MV-4-11 (cell line): Measurements from ENCODE around the gene CIB4.

ENCODE experiments used
- DNase-seq: peaks from one replicate; lab custom pipeline; 2025; lab: John Stamatoyannopoulos, UW

The CIB4 gene

DNA sequence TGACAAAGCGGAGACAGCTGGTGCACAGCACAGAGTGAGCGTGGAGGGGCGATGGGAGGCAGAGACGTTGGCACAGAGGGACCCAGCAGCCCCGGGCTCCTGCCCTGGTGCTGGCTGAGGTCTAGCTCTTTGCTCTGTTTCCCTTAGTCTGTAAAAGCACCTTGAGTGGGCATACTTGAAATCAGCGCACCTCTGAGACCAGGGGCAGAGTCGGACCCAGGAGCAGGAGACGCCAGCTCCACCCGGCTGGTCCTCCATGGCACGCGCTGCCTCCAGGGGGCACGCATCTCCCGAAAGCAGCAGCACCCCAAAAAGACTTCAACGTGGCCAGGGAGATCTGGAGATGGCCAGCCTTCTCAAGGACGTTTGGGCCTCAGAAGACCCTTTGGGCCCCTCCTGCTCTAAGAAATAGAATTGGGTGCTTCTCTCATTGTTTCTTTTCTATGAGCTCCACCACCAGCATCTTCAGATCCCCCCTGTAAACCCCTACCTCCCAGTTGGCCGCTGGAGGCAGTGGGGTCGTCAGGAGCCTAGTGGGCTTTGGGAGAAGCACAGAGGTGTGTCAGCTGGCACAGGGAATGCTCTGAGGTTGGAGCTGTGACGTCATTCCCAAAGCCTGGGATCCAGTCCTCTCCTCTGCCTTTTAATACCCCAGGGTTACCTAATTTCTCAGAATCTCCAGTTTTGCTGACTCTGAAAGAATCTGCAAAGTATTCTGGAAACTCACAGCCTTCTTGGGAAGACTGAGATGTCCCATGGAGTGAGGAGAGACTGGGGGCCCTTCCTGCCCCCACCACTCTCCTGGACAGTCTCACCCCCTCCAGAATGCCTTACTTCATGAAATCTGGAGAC lies 58.9 kb downstream of the CIB4 start:
- no peak for DNase-seq

DNA sequence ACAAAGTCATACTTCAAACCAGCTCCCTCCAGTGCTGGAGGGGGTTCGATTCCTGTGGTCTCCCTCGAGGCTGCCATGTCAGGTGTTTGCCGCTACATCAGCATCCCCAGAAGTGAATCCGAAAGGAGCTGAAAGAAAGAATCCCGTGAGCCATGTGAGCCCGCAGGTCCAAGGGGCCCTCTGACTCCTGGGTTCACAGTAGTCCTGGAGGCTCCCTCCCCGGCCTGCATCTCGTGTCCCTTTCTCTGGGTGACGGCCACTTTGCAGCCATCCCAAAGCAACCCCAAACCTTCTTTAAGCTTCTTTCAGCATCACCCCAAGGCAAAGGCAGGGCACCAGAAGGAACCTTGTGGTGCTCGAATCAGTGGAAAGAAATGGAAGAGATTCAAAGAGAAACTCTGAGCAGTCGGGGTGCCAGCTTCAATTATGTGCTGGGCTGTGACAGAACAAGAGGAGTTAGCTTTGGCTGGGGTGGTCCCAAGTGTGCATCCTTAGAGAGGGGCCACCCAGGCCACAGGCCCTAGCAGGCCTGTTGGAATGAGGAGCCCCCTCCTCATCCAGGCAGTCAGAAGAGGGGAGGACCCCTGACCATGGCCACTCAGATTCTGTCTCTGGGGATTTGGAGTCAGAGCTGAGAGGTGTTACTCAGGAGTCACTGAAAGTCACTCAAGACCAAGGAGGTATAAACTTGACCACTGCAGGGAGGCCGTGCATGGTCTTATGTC lies 59.7 kb downstream of the CIB4 start:
- no peak for DNase-seq

DNA sequence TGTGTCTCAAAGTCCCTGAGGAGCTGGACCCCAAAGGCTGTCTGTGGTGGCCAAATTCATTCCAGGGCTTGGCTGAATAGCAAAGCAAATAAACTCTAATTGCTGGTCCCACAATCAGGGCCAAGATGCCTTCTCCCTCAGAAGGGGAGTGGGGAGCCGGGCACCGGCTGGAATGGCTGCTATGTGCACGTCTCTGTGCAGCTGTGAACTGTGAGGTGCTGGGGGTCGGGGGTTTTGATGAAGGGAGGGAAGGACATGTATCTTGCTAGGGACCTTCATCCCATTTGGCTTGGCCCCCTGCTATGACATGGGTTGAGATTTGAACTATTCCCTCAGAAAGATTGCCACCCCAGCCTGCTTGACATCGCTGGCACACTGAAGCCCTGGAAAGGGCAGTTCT lies 60.4 kb downstream of the CIB4 start:
- DNase-seq = no peak

DNA sequence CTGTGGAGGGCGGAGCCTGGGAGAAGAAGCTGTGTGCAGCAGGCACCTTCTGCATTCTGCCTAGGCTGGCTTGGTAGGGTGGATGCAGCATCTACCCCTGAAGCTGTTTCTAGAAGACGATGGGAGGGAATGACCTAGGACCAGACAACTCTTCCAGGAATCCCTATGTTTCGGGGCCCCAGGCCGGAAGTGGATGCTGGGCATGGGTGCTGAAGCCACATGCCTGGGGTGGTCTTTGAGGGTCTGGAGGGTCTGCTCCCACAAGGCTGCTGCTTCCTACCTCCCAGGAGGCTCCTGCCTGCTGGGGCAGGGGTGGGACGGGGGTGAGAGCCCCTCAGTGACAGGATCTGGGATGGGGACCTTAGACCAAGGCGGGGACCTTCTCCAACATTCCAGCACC lies 61.0 kb downstream of the CIB4 start:
- DNase-seq = no peak

DNA sequence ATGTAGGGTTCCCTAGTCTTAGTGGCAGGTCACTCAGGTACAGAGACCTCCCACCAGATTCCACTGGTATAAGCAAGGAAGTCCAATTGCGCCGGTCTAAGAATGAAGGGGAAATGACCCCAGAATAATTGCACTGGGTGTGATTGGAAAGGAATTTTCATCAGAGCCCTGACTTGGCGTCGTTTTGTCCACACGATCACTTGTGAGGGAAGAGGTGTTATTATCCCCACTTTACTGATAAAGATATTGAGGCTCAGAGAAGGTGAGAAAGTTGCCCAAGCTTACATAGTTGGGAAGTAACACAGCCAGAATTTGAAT lies 61.5 kb downstream of the CIB4 start:
- no peak for DNase-seq

DNA sequence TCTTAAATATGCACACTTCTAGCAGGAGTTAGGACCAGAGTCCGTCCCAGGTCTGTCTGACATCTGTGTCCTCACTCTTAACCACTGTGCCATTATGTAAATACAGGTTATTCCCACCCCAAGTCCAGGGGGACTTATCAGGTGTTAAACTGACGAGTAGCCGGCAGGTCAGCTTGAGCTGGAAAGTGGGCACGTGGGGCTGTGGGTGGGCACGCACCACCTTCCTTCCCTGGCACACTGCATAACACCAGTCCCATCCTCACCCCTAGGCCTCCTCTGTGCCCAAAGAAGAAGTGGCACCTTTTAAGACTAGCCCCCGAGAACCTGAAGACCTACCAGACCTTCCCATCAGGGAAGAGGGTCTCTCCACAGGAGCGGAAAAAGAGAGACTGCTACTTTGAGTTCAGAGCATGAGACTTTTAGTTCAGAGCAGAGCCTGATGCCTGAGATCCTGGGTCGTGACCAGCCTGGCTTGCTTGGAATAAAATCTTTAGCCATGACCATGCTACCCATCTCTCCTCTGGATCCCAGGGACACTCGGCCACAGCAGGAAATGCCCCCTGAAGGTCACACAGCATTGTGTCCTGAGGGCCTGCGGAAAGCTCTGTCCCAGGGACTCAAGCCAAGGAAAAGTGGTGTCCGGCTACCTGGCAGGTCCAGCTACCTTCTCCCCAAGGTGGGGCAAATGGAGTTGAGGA lies 62.0 kb downstream of the CIB4 start:
- DNase-seq = no peak

DNA sequence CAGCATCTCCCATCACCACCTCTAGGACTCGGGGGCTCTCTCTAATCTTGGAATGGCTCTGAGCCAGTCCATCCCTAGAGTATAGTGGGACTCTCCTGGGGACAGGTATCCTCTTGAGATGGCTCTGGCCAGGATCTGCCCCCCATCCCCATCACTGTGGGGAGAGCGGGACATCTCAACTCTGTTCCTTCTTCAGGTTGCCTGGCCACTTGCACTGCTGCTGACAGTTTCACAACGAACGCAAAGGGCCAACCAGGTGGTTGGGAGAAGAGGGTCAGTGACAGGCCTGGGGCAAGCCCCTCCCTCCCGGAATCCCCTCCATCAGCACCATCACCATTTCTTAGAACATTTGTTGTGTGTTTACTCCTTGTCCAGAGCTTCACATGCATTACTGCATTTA lies 62.6 kb downstream of the CIB4 start:
- DNase-seq = no peak

DNA sequence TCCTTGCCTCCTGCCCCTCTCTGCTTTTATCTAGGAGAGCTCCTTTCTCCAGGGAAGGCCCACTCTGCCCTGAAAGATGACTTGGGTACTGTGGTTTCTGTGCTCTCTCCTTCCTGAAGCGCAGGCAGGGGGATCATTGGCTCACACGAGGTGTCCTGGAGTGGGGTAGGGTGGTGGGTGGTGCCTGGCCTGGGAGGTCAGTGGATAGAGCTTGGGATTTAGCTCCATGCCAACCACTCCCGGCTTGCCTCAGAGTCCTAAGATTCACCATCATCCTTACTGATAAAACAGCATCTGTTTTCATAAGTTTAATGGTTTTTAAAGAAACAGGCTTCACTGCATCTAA lies 63.1 kb downstream of the CIB4 start:
- DNase-seq = no peak

DNA sequence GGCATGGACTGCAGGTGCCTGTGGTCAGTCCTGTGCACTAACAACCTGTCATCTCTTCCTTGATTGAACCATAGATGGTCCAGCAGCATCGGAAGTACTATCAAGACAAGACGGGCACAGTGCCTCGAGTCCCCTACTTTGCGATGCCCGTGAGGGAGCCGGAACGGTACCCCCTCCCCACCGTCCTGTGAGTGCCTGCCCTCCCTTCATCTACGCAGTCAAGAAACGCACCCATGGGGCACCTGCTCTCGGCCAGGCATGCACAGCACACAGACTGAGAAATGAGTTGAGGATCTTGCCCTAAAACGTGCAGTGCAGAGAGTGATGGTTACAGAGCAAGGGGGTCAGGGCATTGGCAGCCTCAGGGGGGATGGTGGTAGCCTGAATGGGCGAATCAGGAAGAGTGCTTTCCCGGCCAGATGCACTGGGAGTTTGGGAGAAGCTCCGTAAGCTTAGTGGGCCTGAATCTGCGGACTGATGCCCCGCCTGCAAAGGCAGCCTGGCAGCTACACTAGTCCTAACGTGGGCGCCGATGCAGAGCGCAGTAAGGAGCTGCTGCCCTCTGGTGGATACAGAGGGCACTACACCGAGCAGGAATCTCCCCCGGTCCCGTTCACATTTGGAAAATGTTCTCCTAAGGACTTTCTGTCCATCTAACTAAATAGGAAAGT lies 63.6 kb downstream of the CIB4 start:
- peak; percentile 35 for DNase-seq

DNA sequence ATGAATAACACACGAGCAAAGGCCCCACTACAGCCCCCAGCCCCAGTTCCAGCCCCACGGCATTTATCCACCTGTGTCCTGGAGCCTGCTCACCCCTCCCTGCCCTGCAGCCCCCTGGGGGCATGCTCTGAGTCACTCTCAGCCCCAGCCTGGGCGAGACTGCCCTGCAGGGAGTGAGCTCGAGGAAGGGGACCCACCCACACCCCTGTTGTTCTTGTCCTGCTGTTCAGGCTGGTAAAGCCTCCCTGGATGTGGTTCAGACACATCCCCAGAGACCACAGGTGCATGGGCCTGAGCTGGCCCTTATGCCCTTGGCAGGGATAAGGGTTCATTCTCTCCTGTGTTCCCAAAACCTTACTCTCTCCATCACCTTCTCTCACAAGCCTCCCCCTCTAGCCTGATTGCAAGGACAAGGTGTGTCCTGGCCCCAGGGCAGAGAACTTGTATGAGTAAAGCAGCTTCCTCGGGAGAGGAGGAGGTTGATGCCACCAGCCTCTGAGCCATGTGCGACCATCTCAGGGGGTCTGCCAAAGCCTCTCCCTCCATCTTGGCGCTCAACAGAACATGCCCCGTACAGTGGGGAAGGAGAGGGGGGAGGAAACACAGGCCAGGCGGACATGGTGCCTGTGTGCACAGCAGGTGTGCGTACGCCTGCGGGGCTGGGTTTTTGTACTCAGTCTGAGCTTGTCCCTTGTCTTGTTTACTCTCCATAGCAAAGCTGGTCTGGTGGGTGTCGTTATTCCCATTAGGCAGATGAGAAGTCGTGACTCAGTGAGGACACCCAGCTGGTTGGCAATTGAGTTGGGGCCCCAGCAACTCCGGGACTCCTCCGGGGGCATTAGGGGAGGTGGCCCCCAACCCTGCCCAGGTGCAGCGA lies 64.4 kb downstream of the CIB4 start:
- DNase-seq = no peak

DNA sequence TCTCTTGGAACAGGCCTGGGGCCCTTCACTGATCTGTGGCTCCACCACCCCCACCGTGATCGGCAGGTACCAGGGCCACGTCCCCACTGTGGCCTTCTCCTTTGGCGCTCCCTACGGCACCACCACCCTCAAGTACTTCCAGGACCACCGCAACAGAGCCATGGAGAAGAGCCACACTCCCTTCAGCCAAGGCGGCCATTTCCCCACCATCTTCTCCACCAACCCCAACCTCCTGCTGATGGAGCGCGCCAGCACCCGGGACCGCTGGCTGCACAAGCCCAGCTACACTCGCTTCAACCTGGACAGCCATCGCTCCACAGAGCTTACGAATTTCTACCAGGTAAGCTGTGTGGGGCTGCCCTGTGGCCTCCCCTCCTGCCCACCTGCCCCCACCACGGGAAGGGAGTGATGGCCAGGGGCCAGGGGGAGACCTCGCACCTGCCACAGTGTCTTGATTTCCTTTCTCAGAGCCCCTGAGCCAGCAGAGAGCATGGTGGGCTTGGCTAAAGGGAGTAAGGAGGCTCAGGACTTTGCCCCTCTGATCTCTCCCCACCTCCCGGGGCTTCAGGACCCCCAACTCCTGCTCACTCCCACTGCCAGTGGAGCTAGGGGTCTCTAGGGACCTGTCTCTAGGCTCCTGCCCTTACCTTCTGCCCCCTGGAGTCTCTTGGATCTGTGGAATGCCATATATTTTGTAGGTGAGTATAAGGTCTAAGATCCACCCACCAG lies 65.2 kb downstream of the CIB4 start:
- DNase-seq = no peak

DNA sequence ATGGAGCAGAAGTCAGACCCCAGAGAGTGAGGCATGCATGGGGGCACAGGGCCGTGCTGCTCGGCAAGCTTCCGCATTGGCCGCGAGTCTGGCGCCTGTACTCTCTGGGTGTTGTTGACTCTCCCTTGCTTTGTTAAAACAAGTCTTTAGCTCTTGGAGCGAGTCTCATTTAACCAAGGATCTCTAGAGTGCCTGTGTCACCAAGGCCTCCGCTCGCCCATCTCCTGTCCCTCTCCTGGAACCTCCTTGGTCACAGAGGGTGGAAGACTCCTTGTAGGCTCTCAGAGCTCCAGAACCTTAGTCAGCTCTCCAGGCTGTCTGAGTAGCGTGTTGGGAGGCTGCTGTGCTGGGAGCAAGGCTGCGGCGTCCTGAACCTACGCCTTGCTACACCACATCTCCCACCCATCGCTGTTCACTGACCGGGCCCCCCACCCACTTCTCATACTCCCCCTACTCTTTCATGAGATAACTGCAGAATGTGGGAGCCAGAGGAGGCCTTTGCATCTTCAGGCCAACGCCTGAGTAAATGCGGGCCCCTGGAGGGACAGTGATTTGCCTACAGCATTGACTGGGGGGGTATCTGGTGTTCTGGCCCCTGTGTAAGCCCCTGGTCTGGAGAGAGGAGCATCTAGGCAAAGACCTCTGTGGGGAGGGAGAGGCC lies 66.1 kb downstream of the CIB4 start:
- DNase-seq = no peak

DNA sequence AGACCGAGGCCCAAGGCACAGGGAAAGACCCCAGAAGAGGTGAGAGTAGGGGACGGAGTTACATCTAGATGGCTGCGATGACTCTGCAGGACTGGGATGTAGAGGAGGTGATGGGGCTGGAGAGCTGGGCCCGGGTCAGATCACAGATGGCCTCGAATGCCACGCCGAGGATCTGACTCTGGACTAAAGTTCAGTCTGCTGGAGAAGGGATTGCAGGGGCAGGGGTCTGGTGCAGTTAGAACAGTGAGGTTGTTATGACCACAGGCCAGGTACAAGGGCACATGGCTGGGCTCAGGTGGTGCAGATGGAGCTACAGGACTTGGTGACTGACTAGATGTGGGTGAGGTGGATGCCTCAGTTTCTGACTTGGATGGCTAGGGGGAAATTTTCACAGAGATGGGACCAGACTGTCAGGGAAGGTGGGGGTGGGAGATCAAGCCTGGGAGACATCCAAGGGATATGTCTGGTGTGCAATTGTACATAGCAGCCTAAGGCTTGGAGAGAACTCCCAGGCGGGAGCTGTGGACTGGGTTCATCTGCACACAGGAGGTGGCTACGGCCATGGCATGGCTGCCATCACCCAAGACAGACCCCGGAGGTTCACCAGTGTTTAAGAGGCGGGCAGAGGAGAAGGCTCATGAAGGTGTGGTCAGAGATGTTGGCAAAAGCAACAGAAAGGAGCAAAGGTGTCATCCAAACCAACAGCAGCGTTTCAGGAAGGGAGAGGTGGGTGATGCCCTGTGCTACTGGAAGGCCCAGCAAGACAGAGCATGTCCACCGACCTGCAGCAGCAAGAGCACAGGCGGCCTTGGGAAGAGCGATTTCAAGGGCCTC lies 66.9 kb downstream of the CIB4 start:
- no peak for DNase-seq

DNA sequence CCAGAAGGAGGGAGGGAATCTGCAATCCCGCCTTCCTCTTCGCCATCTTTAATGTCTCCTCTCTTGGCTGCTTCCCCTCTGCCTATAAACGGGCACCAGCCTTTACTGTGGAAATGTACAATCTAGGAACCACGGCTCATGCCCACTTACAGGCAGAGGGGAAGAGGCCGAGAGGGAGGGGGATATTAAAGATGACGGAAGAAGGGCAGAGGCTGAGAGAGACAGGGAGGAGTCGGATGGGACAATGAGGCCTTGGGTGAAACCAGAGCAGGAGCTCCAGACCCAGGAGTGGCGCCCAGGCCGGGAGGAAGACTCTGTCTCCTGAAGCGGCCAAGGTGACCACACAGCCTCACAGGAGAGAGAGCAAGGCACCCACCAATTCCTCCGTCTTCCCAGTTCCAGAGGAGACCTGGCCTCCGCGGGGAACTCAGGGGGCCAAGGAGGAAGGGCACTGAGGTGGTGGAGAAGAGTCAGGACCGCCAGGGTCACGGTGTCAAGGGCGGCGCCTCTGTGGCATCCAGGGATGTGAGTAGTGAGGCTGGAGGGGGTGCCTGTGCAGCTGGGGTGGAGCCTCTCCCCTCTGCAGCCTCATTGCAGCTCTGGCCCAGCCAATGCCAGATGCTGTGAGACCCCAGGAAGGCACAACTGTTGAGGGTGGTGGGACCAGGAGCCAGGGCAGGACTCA lies 67.8 kb downstream of the CIB4 start:
- no peak for DNase-seq

DNA sequence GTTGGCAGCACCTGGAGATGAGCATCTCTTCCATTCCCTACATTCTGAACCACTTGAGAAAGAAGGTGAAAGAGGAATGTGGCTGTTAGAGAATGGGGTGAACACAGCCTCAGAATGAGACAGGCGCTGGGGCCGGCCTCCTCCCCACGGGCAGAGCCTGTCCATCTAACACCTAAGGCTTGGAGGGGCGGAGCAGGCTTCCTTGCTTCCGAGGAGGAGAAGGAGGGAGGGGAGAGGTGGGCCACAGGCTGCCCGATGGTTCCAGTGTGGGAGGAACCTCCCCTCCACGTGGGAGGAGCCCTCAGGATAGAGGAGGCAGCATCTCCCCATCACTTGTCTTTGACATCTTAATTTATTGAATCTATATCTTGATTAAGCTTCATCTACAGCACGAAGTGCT lies 68.6 kb downstream of the CIB4 start:
- DNase-seq = no peak

DNA sequence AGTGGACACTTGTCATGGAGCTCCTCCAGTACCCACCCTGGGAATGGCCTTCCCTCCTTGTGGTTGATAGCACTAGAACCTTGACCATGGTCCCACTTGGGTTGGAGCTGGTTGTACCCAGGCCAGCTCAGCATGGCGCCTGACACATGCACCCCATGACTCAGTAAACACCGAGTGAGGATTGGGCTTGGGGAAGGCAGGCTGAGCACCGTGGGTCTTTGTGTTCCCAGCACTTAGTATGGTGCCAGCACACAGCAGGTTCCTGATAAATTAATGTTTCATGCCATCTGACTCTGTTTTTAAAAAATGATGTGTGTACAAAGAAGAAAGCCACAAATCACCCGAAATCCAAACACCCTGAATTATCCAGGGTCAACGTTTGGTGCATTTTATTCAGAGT lies 69.8 kb downstream of the CIB4 start:
- DNase-seq = no peak

DNA sequence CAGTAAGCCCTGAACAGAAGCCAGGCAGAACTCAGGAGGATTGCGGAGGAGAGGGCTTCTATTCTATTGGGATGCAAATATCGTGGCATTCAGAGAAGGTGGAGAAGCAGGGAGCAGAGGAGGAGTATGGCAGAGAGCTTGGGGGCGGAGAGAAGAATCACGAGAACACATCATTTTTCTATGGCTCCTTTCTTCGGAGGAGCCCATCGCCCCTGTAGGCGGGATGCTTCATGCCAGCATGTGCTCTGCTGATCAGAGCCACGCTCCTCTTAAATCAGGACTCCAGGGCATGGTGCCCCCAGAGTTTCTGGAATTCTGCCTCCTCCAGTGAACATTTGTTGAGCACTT lies 71.1 kb downstream of the CIB4 start:
- no peak for DNase-seq

DNA sequence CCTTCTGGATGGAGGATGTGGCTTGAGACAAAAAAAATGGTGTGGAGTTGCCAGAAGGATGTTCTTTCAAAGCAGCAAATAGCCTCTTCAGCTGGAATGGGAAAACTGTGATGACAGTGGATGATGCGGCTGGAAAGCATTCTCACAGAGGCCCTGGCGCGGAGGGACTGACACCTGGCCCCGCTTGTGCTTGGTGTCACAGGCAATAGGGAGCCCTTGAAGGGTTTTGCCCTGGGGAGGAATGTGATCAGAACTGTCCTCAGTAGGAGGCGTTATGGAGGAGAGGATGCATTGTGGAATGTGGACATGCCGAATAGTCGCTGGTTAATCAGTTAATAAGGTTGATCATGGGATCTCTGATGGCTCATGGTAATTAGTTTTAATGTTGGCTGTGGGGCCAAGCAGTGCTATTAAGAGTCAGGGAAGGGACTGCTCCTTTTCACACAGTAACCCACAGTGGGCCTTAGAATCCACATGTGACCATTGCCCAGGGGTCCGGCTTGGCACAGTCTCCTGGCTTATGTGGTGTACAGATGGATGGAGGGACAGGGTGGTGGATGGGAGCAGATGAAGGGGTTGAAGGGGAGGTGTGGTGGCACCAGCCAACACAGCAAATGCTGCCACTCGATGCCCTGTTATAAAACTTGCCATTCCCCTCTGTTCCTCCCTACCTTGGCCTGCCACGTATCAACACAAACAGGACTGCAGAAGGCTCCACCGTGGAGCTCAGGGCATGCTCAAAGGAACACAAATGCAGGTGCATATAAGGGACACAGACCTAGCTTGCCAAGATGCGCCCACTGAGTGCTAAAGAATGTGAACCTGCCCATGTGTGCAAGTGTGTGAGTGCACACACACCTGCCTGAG lies 71.7 kb downstream of the CIB4 start:
- DNase-seq = no peak
